Spleen (tissue), 7 donors: ENCODE data around the gene PRKCH.

Experiments used
- POLR2A ChIP-seq, 3 donors: fragments of 450-650 bp; IDR thresholded peaks; one replicate each; pipeline ENCODE4 v1.5.1; 2017; ENCODE audit warnings: antibody characterized with exemption in 3 of 3, mild to moderate bottlenecking in 1 of 3
- POLR2AphosphoS5 ChIP-seq, 3 donors: sonication (generic); formaldehyde crosslinking; IDR thresholded peaks; one replicate each; pipeline ENCODE4 v1.5.1; 2017; ENCODE audit warnings: antibody characterized with exemption in 3 of 3
- TF ChIP-seq, protein P1 (sequence below), 11 experiments: fragments of 200-600 bp in 7 of 11; fragments of 450-650 bp in 4 of 11; sonication (generic) in 4 of 11; IDR thresholded peaks in 8 of 11; conservative IDR thresholded peaks in 3 of 11; 1 replicate in 7 of 11; 2 replicates in 4 of 11; pipeline versions ENCODE4 v1.4.0 to v1.8.0; 2016 to 2021; ENCODE audit warnings: antibody characterized with exemption in 11 of 11, inconsistent platforms in 4 of 11, mild to moderate bottlenecking in 1 of 11
- donor health status: DM: no; HTN: no; CAD: no; lungs with moderate emphysema.
- donor health status: DM: no; HTN: no; CAD: no.
- donor health status: DM: no; HTN: no; CAD: no.

DNA sequence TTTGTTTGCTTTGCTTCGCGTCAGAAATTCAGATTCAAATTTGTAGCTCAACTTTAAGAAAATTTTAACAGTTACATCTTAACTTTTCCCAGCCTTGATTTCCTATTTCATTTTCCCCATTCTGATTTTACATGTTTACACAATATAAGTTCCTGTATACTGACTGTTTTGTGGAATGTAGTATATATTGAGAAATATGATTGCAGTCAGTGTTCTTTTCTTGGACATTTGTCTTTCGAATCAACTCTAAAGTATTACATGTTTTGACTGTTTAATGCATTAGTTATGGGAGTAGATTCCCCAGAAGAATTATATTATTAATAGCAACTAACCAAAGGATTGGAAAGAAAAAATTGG, 48.1 kb downstream of the PRKCH start:
- TF ChIP-seq, protein P1, sequence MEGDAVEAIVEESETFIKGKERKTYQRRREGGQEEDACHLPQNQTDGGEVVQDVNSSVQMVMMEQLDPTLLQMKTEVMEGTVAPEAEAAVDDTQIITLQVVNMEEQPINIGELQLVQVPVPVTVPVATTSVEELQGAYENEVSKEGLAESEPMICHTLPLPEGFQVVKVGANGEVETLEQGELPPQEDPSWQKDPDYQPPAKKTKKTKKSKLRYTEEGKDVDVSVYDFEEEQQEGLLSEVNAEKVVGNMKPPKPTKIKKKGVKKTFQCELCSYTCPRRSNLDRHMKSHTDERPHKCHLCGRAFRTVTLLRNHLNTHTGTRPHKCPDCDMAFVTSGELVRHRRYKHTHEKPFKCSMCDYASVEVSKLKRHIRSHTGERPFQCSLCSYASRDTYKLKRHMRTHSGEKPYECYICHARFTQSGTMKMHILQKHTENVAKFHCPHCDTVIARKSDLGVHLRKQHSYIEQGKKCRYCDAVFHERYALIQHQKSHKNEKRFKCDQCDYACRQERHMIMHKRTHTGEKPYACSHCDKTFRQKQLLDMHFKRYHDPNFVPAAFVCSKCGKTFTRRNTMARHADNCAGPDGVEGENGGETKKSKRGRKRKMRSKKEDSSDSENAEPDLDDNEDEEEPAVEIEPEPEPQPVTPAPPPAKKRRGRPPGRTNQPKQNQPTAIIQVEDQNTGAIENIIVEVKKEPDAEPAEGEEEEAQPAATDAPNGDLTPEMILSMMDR (IDR thresholded peaks at IDR 0.05 in 8 of 11, conservative IDR thresholded peaks at IDR 0.05 in 3 of 11) = no peak
- no peak for TF ChIP-seq POLR2A (IDR thresholded peaks at IDR 0.05)
- no peak for TF ChIP-seq POLR2AphosphoS5 (IDR thresholded peaks at IDR 0.05)
